DOHH2 (cell line): ENCODE results near the gene IRX4.

Experiments
- H3F3A ChIP-seq: fragments of 200-600 bp; sonication (generic), shearing (Covaris generic); 2 replicates; pipeline ENCODE4 v1.6.0; 2016; ENCODE audit warnings: antibody characterized with exemption, mild to moderate bottlenecking; ENCODE audit not compliant: control insufficient read depth, insufficient read depth
- H3K27ac ChIP-seq: fragments of 200-600 bp; sonication (generic); 2 replicates; pipeline ENCODE4 v1.5.1; 2014; ENCODE audit warnings: low read depth, mild to moderate bottlenecking, low read length, moderate library complexity
- H3K27me3 ChIP-seq: fragments of 200-600 bp; sonication (generic); 2 replicates; pipeline ENCODE4 v1.6.1; 2014; ENCODE audit warnings: mild to moderate bottlenecking, low read length, mixed read lengths; ENCODE audit not compliant: control insufficient read depth
- H3K36me3 ChIP-seq: fragments of 200-600 bp; sonication (generic); 2 replicates; pipeline ENCODE4 v1.6.1; 2014; ENCODE audit warnings: mild to moderate bottlenecking, low read length, moderate library complexity, mixed read lengths; ENCODE audit not compliant: control insufficient read depth
- H3K4me1 ChIP-seq: fragments of 200-600 bp; sonication (generic); 2 replicates; pipeline ENCODE4 v1.6.1; 2014; ENCODE audit warnings: mild to moderate bottlenecking, low read length, mixed read lengths; ENCODE audit not compliant: control insufficient read depth
- H3K4me2 ChIP-seq: fragments of 200-600 bp; sonication (generic); 2 replicates; pipeline ENCODE4 v1.6.0; 2014; ENCODE audit warnings: mild to moderate bottlenecking, low read length, moderate library complexity
- H3K4me3 ChIP-seq: fragments of 200-600 bp; sonication (generic); 2 replicates; pipeline ENCODE4 v1.5.1; 2014; ENCODE audit warnings: mild to moderate bottlenecking, low read length, mixed read lengths
- H3K79me2 ChIP-seq: fragments of 200-600 bp; sonication (generic); 2 replicates; pipeline ENCODE4 v1.6.1; 2014; ENCODE audit warnings: mild to moderate bottlenecking, low read length, mixed read lengths; ENCODE audit not compliant: control insufficient read depth
- H3K9me2 ChIP-seq: fragments of 200-600 bp; sonication (generic); replicated peaks from 2 replicates; pipeline ENCODE4 v1.6.1; 2014; ENCODE audit warnings: mild to moderate bottlenecking, low read length, mixed read lengths; ENCODE audit not compliant: control insufficient read depth
- H3K9me3 ChIP-seq: fragments of 200-600 bp; sonication (generic); 2 replicates; pipeline ENCODE4 v1.6.1; 2014; ENCODE audit warnings: antibody characterized with exemption, low read length, mixed read lengths; ENCODE audit not compliant: control insufficient read depth, insufficient read depth
- H4K20me1 ChIP-seq: fragments of 200-600 bp; sonication (generic); 2 replicates; pipeline ENCODE4 v1.6.0; 2014; ENCODE audit warnings: low read depth, mild to moderate bottlenecking, antibody characterized with exemption, low read length, moderate library complexity; ENCODE audit not compliant: control insufficient read depth, insufficient read depth
- CTCF ChIP-seq: fragments of 200-600 bp; sonication (generic); IDR thresholded peaks from one replicate; pipeline ENCODE4 v1.5.1; 2014; ENCODE audit warnings: antibody characterized with exemption, mild to moderate bottlenecking, low read depth, low read length; ENCODE audit not compliant: poor library complexity, severe bottlenecking
- EZH2phosphoT487 ChIP-seq: fragments of 200-600 bp; sonication (generic); IDR thresholded peaks from 2 replicates; pipeline ENCODE4 v1.6.1; 2017; ENCODE audit warnings: borderline replicate concordance, mild to moderate bottlenecking, antibody characterized with exemption, low read length, moderate library complexity, mixed read lengths

Gene IRX4

GRCh38 chr5:1918488-1919208, 35.9 kb upstream of the IRX4 start:
- Histone ChIP-seq H4K20me1 (no peaks in the 10 kb centered on the region), H3K36me3 (no peaks in the 10 kb centered on the region), H3K4me1 (no peaks in the 10 kb centered on the region), H3K9me3 (no peaks in the 10 kb centered on the region), H3K9me2 (no peaks in the 10 kb centered on the region), H3K4me3 (no peak overlapping the region), H3K27me3 (no peaks in the 10 kb centered on the region), H3K27ac (no peak overlapping the region), H3K79me2 (no peaks in the 10 kb centered on the region), H3F3A (no peaks in the 10 kb centered on the region), H3K4me2 (no peak overlapping the region)
- TF ChIP-seq CTCF = no peak
- TF ChIP-seq EZH2phosphoT487 = no peak

DNA sequence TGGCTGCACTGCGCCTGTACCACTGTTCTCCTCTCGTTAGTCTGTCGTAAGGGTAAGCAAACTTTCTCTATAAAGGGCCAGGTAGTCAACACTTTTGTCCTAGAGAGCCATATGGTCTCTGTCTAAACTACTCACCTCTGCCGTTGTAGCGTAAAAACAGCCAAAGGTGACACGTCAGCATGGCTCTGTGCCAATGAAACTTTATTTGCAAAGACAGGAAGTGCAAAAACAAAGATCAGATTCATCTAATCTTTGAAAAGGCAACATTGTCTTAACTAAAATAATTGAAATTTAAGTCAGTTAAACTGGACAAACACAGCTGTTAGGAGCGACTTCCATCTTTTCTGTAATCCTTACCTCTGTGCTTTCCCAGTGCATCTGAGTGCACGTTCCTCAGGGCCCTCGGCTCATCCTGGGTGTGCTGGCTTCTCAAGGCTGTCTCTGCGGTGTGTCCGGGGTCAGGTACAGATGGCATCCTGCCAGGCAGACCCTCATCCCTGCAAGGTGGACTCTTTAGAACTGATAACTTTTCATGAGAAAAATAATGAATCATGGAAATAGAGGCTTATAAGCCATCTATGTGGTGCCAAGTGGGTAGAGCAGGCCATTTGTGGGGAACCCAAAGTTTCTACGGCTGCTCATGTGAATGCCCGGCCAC, 35.2 kb upstream of the IRX4 start:
- Histone ChIP-seq H3K79me2 (no peaks in the 10 kb centered on the region), H3F3A (no peaks in the 10 kb centered on the region), H3K4me1 (no peaks in the 10 kb centered on the region), H3K9me2 (no peaks in the 10 kb centered on the region), H3K9me3 (no peaks in the 10 kb centered on the region), H3K27me3 (no peaks in the 10 kb centered on the region), H3K27ac (no peak overlapping the region), H4K20me1 (no peaks in the 10 kb centered on the region), H3K4me2 (no peak overlapping the region), H3K4me3 (no peak overlapping the region), H3K36me3 (no peaks in the 10 kb centered on the region)
- TF ChIP-seq EZH2phosphoT487 (no peak), CTCF (no peak)

DNA sequence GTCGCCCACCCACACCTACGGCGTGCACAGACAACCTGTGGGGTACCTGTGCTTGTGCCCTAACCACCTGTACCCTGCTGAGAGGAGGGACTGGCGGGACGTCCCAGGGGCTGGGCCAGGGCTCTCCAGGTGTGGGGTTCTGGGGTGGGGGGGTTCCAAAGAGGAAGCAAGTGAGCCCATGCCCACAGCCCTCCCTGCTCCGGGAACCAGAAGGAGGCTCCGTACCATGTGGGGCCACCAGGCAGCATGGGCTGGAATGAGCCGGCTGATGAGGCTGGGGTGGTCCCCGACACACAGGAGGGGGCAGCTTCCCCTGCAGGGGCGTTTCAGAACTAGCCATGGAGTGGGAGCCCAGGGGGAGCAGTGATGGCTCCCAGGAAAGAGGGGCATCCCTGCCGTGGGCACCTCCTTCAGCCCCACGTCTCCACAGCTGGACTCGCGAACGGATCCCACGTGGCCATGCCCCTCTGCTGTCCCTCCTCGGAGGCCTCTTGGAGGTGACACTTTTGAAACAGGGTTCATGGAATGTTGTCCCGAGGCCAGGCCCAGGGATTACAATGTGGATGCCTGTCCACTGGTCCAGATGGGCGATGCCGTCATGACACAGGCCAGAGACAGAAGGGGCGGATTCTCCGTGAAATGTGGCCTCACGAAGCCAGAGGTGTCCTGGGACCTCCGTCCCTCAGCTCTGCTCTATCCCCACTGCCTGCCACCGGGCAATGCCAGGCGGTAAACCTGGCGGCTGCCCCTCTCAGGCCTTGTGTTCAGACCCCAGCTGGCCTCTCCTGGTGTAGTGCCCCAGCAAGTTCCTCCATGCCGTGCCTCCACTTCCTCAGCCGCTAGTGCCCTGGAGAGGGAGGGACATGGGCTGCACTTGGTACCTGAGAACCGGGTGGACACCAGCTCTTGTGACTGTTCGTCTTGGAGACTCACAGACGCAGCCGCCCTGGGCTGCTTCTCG, 33.6 kb upstream of the IRX4 start:
- Histone ChIP-seq H3K4me2 (no peak overlapping the region), H3K79me2 (no peaks in the 10 kb centered on the region), H4K20me1 (no peaks in the 10 kb centered on the region), H3K4me3 (no peak overlapping the region), H3K27ac (no peak overlapping the region), H3K4me1 (no peaks in the 10 kb centered on the region), H3F3A (no peaks in the 10 kb centered on the region), H3K27me3 (no peaks in the 10 kb centered on the region), H3K9me2 (no peaks in the 10 kb centered on the region), H3K9me3 (no peaks in the 10 kb centered on the region), H3K36me3 (no peaks in the 10 kb centered on the region)
- TF ChIP-seq EZH2phosphoT487 = no peak
- TF ChIP-seq CTCF = no peak
